Spleen (tissue), 7 donors: ENCODE measurements around the gene RGPD6.
"Not testable (repeated sequence)": the region's sequence is repeated elsewhere in the genome, so short reads cannot be mapped to it uniquely, and the experiment has no call there.

Source experiments
- CTCF ChIP-seq, 11 experiments: fragments of 200-600 bp in 7 of 11; fragments of 450-650 bp in 4 of 11; sonication (generic) in 4 of 11; IDR thresholded peaks in 8 of 11; conservative IDR thresholded peaks in 3 of 11; 1 replicate in 7 of 11; 2 replicates in 4 of 11; pipeline versions ENCODE4 v1.4.0 to v1.8.0; 2016 to 2021; ENCODE audit warnings: antibody characterized with exemption in 11 of 11, inconsistent platforms in 4 of 11, mild to moderate bottlenecking in 1 of 11
- POLR2A ChIP-seq, 3 donors: fragments of 450-650 bp; IDR thresholded peaks; one replicate each; pipeline ENCODE4 v1.5.1; 2017; ENCODE audit warnings: antibody characterized with exemption in 3 of 3, mild to moderate bottlenecking in 1 of 3
- POLR2AphosphoS5 ChIP-seq, 3 donors: sonication (generic); formaldehyde crosslinking; IDR thresholded peaks; one replicate each; pipeline ENCODE4 v1.5.1; 2017; ENCODE audit warnings: antibody characterized with exemption in 3 of 3
- donor health status: DM: no; HTN: no; CAD: no; lungs with moderate emphysema.
- donor health status: DM: no; HTN: no; CAD: no.
- donor health status: DM: no; HTN: no; CAD: no.

DNA sequence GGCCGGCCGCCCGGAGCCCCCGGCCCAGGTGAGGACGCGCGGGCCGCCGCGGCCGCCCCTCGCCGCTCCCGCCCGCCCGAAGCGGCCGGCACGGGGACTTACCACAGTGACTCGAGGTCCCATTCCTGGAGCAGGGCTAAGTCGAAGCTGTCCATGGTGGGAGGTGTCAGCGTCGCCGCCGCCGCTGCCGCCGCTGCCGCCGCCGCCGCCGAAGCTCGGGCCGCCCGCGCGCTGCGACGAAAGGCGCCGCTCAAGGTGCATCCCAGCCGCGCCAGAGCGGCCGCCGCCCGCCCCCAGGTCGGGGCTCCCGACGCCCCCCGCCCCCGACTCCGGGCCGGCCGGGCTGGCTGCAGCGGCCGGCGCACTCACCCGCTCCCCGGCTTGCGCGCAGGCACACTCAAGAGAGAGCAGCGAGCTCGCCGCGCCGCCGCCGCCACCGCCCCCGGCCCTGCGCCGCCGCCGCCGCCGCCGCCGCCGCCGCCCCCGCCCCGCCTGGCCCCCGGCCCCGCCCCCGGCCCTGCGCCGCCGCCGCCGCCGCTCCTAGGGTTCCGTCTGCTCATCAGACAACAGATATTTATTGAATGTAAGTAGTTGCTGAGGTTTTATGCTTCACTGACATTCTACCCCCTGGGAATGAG lies 33.7 kb upstream of the RGPD6 start:
- TF ChIP-seq CTCF (IDR thresholded peaks at IDR 0.05 in 8 of 11, conservative IDR thresholded peaks at IDR 0.05 in 3 of 11); POLR2AphosphoS5 (IDR thresholded peaks at IDR 0.05); POLR2A (IDR thresholded peaks at IDR 0.05): not testable (repeated sequence)
